ENCODE results near the gene INTS6.
A peak's percentile ranks its signal among the peaks of the same experiment; 100 is the strongest.

Gene INTS6

DNA sequence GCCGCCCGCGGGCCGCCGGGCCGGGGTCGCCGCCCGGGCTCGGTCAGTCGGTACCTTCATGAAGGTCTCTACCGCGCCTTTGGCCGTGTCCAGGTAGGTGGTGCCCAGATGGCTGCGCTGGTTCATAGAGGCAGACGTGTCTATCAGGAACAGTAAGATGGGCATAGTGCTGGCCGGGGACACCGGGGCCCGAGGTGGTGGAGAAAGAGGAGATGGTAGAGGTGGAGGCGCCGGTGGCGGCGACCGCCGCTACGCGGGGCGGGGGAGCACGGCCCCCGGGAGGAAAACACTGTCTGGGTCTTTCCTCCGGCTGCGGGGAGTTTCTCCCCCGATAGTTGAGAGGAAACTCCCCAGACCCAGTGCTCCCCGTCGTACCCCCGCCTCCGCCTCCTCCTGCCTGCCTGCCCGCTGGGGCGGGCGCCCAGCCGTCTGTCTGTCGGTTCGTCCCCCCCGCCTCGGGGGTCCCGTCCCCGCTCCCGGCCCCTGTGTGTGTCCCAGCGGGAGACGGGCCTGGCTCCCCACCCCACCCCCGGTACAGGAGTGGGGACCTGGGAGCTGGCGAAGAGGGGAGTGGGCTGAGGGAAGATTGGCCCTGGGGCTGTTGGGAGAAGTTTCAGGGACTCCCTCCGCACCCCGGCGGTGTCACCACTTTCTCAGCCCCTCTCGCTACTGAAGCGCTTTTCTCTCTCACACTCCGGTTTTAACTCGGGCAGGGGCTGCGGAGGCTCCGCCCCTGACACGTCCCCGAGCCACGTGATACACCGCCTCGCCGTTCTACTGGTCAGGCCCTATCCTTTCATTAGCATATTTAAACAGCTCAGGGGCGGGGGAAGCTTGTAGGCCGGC is at the start of gene INTS6:
INTS6 (minus strand) TSS at position 676 of the 846 bp plus-strand sequence; CDS start at position 165, 511 bp downstream.
- peak; percentile 97 for DNase-seq

DNA sequence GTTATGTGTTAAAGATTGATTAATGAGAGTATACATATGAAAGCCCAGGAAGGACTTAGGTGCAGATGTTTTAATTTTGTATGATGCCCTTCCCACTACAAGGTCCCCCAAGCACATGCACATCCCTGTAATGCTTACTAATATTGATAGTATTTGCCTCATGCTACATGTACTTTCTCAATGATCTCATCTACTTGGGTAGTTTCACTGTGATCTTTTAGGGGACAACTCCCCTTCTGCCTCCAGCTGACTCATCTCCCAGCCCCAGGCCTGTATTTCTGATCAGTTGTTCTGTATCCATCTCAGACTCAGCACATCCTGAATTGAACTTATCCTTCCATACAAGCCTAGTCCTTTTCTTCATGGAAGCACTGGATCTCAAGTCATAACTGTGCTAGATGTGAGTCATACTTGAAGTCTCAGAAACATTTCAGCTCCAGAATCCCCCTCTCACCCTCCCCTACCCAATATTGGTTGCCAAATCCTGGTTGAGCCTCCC is 49.4 kb upstream of the INTS6 start:
- peak; percentile 29 for DNase-seq

DNA sequence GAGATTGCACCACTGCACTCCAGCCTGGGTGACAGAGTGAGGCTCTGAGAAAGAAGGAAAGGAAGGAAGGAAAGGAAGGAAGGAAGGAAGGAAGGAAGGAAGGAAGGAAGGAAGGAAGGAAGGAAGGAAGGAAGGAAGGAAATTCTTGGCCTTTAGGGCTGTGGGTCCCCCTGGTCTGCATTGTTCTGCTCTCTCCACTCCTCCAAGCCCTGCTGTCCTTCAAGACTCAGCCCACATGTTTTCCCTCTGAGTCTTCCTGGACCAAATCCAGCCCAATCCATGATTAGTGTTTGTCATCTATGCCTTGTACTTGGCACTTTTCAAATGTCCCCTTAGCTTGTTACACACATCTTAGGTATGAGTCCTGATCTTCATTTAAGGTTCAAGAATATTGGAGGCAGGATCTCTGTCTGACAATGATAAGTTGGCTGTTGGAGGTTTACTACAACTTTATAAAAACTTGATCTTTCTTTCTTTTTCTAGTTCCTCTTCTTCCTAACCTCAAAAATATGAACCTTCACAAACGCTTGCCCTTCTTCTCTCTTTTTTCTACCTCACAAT is 48.8 kb upstream of the INTS6 start:
- DNase-seq: no peak

- DNase-seq: no peak
Observed at GRCh38 chr13:51501096-51501495, 48.3 kb upstream of the INTS6 start.

DNA sequence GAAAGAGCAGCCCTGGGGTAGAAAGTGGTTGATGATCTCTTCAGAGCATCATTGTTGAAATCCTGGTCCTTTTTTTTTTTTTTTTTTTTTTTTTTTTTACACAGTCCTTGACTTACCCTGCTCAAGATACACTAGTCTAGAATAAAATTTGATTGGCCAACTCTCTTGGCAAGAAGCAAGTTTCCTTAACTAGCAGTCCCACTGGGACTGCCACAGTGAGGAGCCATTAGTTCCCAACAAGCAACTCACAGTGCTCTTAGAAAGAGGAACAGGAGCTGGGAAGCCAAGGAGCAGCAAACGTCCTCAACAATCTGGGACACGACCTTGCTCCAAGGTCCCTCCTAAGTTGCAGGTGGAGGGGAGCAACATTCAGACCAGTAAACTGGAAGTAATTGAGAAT is 47.9 kb upstream of the INTS6 start:
- no peak for DNase-seq

- no peak for DNase-seq
Observed at GRCh38 chr13:51499841-51500240, 47.0 kb upstream of the INTS6 start.

- no peak for DNase-seq
Observed at GRCh38 chr13:51495316-51495715, 42.5 kb upstream of the INTS6 start.

GRCh38 chr13:51494156-51494555 is 41.3 kb upstream of the INTS6 start:
- DNase-seq: no peak

- no peak for DNase-seq
Observed at GRCh38 chr13:51488212-51488611, 35.4 kb upstream of the INTS6 start.

- no peak for DNase-seq
Observed at GRCh38 chr13:51481656-51482055, 28.8 kb upstream of the INTS6 start.

GRCh38 chr13:51479199-51479523 is 26.3 kb upstream of the INTS6 start:
- no peak for DNase-seq

GRCh38 chr13:51478418-51479198 is 25.8 kb upstream of the INTS6 start:
- DNase-seq: no peak

- DNase-seq: no peak
Observed at GRCh38 chr13:51477653-51478324, 25.0 kb upstream of the INTS6 start.

GRCh38 chr13:51477149-51477548 is 24.3 kb upstream of the INTS6 start:
- DNase-seq: no peak

GRCh38 chr13:51475727-51476501 is 23.1 kb upstream of the INTS6 start:
- no peak for DNase-seq

DNA sequence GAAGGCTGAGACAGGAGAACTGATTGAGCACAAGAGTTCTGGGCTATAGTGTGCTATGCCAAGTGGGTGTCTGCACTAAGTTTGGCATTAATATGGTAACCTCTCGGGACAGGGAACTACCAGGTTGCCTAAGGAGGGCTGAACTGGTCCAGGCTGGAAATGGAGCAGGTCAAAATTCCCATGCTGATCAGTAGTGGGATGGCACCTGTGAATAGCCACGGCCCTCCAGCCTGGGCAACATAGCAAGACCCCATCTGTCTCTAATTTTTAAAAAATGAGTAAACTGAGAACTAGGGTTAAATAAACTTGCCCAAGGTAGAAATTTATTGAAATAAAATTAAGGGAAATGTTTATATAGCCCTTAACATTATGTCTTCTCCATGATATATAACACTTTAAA is 17.0 kb upstream of the INTS6 start:
- no peak for DNase-seq

- no peak for DNase-seq
Observed at GRCh38 chr13:51467730-51468129, 14.9 kb upstream of the INTS6 start.

DNA sequence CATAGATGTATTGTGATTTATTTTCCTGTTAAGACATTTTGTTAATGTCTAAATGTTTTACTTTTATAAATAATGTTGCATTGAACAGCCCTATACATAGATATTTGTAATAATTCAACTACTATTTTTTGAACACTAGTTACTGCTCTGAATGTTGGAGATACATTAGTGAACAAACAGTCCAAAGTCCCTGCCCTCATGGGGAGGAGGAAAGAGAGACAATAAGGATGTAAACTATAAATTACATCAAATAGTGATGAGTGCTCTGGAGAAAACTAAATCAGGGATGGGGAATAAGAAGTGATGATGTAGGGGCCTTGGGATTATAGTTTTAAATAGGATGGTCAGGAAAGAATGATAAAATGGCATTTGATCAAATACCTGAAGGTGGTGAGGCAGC is 12.3 kb upstream of the INTS6 start:
- no peak for DNase-seq

GRCh38 chr13:51457086-51457815 is 4.4 kb upstream of the INTS6 start:
- DNase-seq: no peak

GRCh38 chr13:51456510-51456909 is 3.7 kb upstream of the INTS6 start:
- no peak for DNase-seq

DNA sequence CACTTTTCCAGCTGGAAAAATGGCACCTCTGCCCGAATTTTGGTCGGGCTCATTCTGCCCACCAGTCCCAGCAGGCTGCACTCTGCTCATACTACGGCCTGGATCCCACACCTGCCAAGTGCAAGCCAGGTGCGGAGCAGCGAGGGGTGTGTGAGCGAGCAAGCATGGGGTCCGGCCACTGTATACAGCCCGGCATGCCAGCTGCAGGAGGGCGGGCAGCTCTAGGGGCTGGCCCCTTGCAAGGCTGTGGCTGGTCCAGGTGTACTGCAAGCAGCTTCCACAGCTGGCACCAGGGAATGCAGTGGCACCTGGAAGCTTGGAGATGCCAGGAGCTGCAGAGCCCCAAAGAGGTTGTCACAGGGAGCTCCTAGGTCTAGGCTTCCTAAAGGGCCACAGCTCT is 2.7 kb upstream of the INTS6 start:
- no peak for DNase-seq
